Brain microvascular endothelial cell (primary cell): ENCODE results near the gene CIAO2B.

Experiments
- DNase-seq: peaks from one replicate; pipeline ENCODE4 v3.0.0-alpha.2; 2020
- H3K27ac ChIP-seq: fragments of 250-450 bp; sonication (Bioruptor Pico); 2 replicates; pipeline ENCODE4 v1.5.1; 2020; ENCODE audit warnings: mild to moderate bottlenecking, moderate library complexity
- H3K27me3 ChIP-seq: fragments of 250-450 bp; sonication (Bioruptor Pico); replicated peaks from 2 replicates; pipeline ENCODE4 v1.5.1; 2020; ENCODE audit warnings: mild to moderate bottlenecking
- H3K36me3 ChIP-seq: fragments of 250-450 bp; sonication (Bioruptor Pico); replicated peaks from 2 replicates; pipeline ENCODE4 v1.5.1; 2020; ENCODE audit warnings: mild to moderate bottlenecking
- H3K4me3 ChIP-seq: 2 replicates; pipeline ENCODE4 v1.5.1; 2011; ENCODE audit warnings: low read depth, mild to moderate bottlenecking, control low read depth, low read length, moderate library complexity
- in situ Hi-C: cut with HindIII; loops from 2 replicates; pipeline ENCODE4 v1.10.0; 2017; ENCODE audit warnings: low sequenced_read_pairs, low pct_ligation_motif_present
- TF ChIP-seq, protein P1 (sequence below): IDR thresholded peaks from 2 replicates; pipeline ENCODE4 v1.5.1; 2011; ENCODE audit warnings: low read depth, mild to moderate bottlenecking, moderate library complexity, low read length, control low read depth, inconsistent platforms; ENCODE audit errors: missing control alignments

The CIAO2B gene

GRCh38 chr16:66930189-66930588 lies 4.0 kb downstream of the CIAO2B start:
- no peaks in the 10 kb centered on the region for H3K36me3 ChIP-seq
- TF ChIP-seq, protein P1, sequence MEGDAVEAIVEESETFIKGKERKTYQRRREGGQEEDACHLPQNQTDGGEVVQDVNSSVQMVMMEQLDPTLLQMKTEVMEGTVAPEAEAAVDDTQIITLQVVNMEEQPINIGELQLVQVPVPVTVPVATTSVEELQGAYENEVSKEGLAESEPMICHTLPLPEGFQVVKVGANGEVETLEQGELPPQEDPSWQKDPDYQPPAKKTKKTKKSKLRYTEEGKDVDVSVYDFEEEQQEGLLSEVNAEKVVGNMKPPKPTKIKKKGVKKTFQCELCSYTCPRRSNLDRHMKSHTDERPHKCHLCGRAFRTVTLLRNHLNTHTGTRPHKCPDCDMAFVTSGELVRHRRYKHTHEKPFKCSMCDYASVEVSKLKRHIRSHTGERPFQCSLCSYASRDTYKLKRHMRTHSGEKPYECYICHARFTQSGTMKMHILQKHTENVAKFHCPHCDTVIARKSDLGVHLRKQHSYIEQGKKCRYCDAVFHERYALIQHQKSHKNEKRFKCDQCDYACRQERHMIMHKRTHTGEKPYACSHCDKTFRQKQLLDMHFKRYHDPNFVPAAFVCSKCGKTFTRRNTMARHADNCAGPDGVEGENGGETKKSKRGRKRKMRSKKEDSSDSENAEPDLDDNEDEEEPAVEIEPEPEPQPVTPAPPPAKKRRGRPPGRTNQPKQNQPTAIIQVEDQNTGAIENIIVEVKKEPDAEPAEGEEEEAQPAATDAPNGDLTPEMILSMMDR, result no peak
- H3K27ac ChIP-seq, result no peak overlapping the region
- DNase-seq, result peak; percentile 44
- no peaks in the 10 kb centered on the region for H3K27me3 ChIP-seq
- in situ Hi-C loops, result no loop called here
- no peak overlapping the region for H3K4me3 ChIP-seq

- Histone ChIP-seq H3K27me3 (peaks cover 6% of the 10 kb centered on the region), H3K36me3 (no peaks in the 10 kb centered on the region), H3K27ac (no peak overlapping the region), H3K4me3 (no peak overlapping the region)
- in situ Hi-C loops, result no loop called here
- DNase-seq, result peak; percentile 18
- TF ChIP-seq, protein P1, result peak; percentile 72
These were observed 5.4 kb downstream of the CIAO2B start for GRCh38 chr16:66928702-66929388.

GRCh38 chr16:66927918-66928649 lies 6.1 kb downstream of the CIAO2B start:
- Histone ChIP-seq H3K36me3 (no peaks in the 10 kb centered on the region), H3K4me3 (no peak overlapping the region), H3K27me3 (peaks cover 6% of the 10 kb centered on the region), H3K27ac (peak overlapping the region; percentile 4)
- peak; percentile 9 for DNase-seq
- in situ Hi-C loops, result no loop called here
- TF ChIP-seq, protein P1, result no peak

DNA sequence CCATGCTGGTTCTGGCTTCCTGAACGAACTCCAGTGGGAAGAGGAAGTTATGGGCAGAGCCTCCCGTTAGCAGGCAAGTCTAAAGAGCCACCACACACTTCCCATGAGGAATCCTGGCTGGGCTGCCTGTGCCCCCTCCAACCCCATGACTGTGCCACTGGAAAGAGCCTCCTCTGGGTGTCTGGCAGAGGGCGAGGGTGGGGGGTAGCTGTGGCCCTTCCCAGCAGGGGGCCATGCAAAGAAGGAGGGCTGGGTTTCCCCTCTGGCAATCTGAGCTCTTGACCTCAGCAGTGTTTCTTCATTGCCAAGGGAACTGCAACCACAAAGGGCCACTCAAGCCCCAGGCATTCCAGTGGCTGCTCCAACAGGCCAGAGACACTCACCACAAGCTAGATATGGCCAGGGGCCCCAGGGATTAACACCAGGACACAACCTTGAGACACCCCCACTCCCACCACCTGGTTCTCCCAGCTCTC lies 7.2 kb downstream of the CIAO2B start:
- peak; percentile 95 for DNase-seq
- in situ Hi-C loops, result no loop called here
- peak overlapping the region; percentile 2 for H3K27ac ChIP-seq

GRCh38 chr16:66926171-66926947 lies 7.8 kb downstream of the CIAO2B start:
- no peak overlapping the region for H3K4me3 ChIP-seq
- DNase-seq, result peak; percentile 6
- peak overlapping the region; percentile 2 for H3K27ac ChIP-seq
- in situ Hi-C loops, result no loop called here
- peaks cover 6% of the 10 kb centered on the region for H3K27me3 ChIP-seq
- H3K36me3 ChIP-seq, result no peaks in the 10 kb centered on the region
- TF ChIP-seq, protein P1, result no peak

More for the DNA sequence above, 7.2 kb downstream of the CIAO2B start:
- Histone ChIP-seq H3K36me3 (no peaks in the 10 kb centered on the region), H3K4me3 (no peak overlapping the region), H3K27me3 (peaks cover 6% of the 10 kb centered on the region)
- TF ChIP-seq, protein P1, result no peak
